Anterior cingulate cortex (tissue), 58 donors: Measurements from ENCODE around the gene ATP6V1B1.

Source experiments
- DNase-seq, 58 donors: peaks; one replicate each; lab custom pipeline; 2025; lab: John Stamatoyannopoulos, UW

Gene ATP6V1B1

GRCh38 chr2:70942396-70943204, 6.9 kb downstream of the ATP6V1B1 start:
- DNase-seq: no peak

GRCh38 chr2:70943205-70943871, 7.6 kb downstream of the ATP6V1B1 start:
- no peak for DNase-seq

GRCh38 chr2:70944111-70944690, 8.5 kb downstream of the ATP6V1B1 start:
- DNase-seq: no peak

GRCh38 chr2:70946832-70947442, 11.2 kb downstream of the ATP6V1B1 start:
- DNase-seq: peak in 30 of 58 donors; percentile 4 to 65 (median 19)

- DNase-seq: no peak
Measured at GRCh38 chr2:70947556-70948184, 12.0 kb downstream of the ATP6V1B1 start.

- DNase-seq: peak in 53 of 58 donors; percentile 7 to 82 (median 46)
Measured at GRCh38 chr2:70948337-70949003, 12.8 kb downstream of the ATP6V1B1 start.

- no peak for DNase-seq
Measured at GRCh38 chr2:70949086-70949485, 13.4 kb downstream of the ATP6V1B1 start.

- no peak for DNase-seq
Measured at GRCh38 chr2:70954886-70955285, 19.2 kb downstream of the ATP6V1B1 start.

- no peak for DNase-seq
Measured at GRCh38 chr2:70956141-70956540, 20.4 kb downstream of the ATP6V1B1 start.

GRCh38 chr2:70957798-70958197, 22.1 kb downstream of the ATP6V1B1 start:
- no peak for DNase-seq

- no peak for DNase-seq
Measured at GRCh38 chr2:70958759-70959158, 23.1 kb downstream of the ATP6V1B1 start.

GRCh38 chr2:70959271-70959761, 23.6 kb downstream of the ATP6V1B1 start:
- DNase-seq: no peak

GRCh38 chr2:70959851-70960832, 24.4 kb downstream of the ATP6V1B1 start:
- no peak for DNase-seq

- no peak for DNase-seq
Measured at GRCh38 chr2:70960833-70961647, 25.3 kb downstream of the ATP6V1B1 start.

- no peak for DNase-seq
Measured at GRCh38 chr2:70961648-70961994, 25.9 kb downstream of the ATP6V1B1 start.

- no peak for DNase-seq
Measured at GRCh38 chr2:70962211-70962884, 26.6 kb downstream of the ATP6V1B1 start.
